ENCODE results near the gene DNAI7. TPM values are rescaled to one million over a fixed set of nuclear protein-coding genes. Genes with fewer than 3 reads are reported as not detected.

The DNAI7 gene
- 0.11 TPM for polyA plus RNA-seq (2013, experiment 1 of 2; ENCODE audit: insufficient read length)
- polyA plus RNA-seq (2013, experiment 2 of 2; ENCODE audit: insufficient read length): 0.18 TPM

GRCh38 chr12:25195056-25195971 lies at the start of gene DNAI7, which contains the start of gene ETFRF1:
DNAI7 (minus strand) TSS chr12:25195160; CDS start chr12:25195078, 82 bp downstream.
ETFRF1 (plus strand) TSS chr12:25195237; CDS start chr12:25203957, 8,720 bp downstream.
- peak; percentile 91 for DNase-seq

- DNase-seq: no peak
Observed at GRCh38 chr12:25243680-25243990, 48.7 kb upstream of the DNAI7 start.

GRCh38 chr12:25242981-25243679 lies 48.2 kb upstream of the DNAI7 start:
- DNase-seq: no peak

- DNase-seq: peak; percentile 59
Observed at GRCh38 chr12:25241167-25242020, 46.4 kb upstream of the DNAI7 start.

GRCh38 chr12:25236626-25237025 lies 41.7 kb upstream of the DNAI7 start:
- no peak for DNase-seq

- peak; percentile 48 for DNase-seq
Observed at GRCh38 chr12:25236190-25236589, 41.2 kb upstream of the DNAI7 start.

- DNase-seq: no peak
Observed at GRCh38 chr12:25213338-25213737, 18.4 kb upstream of the DNAI7 start.

- DNase-seq: no peak
Observed at GRCh38 chr12:25208554-25208953, 13.6 kb upstream of the DNAI7 start.

GRCh38 chr12:25207846-25208245 lies 12.9 kb upstream of the DNAI7 start:
- DNase-seq: no peak

GRCh38 chr12:25207411-25207810 lies 12.5 kb upstream of the DNAI7 start:
- no peak for DNase-seq

- no peak for DNase-seq
Observed at GRCh38 chr12:25202137-25202536, 7.2 kb upstream of the DNAI7 start.

- DNase-seq: peak; percentile 86
Observed at GRCh38 chr12:25200703-25201102, 5.7 kb upstream of the DNAI7 start.

GRCh38 chr12:25197608-25198007 lies 2.6 kb upstream of the DNAI7 start:
- no peak for DNase-seq

- DNase-seq: no peak
Observed at GRCh38 chr12:25194722-25195055, 271 bp downstream of the DNAI7 start.

- no peak for DNase-seq
Observed at GRCh38 chr12:25194214-25194613, 746 bp downstream of the DNAI7 start.

GRCh38 chr12:25190793-25191192 lies 4.2 kb downstream of the DNAI7 start:
- no peak for DNase-seq

GRCh38 chr12:25189656-25190055 lies 5.3 kb downstream of the DNAI7 start:
- no peak for DNase-seq

GRCh38 chr12:25187781-25188180 lies 7.2 kb downstream of the DNAI7 start:
- DNase-seq: peak; percentile 92

GRCh38 chr12:25186788-25187402 lies 8.1 kb downstream of the DNAI7 start:
- DNase-seq: no peak

- no peak for DNase-seq
Observed at GRCh38 chr12:25186038-25186787, 8.7 kb downstream of the DNAI7 start.

- no peak for DNase-seq
Observed at GRCh38 chr12:25184132-25184531, 10.8 kb downstream of the DNAI7 start.

GRCh38 chr12:25182765-25183164 lies 12.2 kb downstream of the DNAI7 start:
- no peak for DNase-seq
